ENCODE data around the gene POP4. TPM values are rescaled to one million over a fixed set of nuclear protein-coding genes. Genes with fewer than 3 reads are reported as not detected.

POP4 gene
- total and polyA plus RNA-seq, 2 of the 13 experiments (the other 11 are each of a cell fraction or from before 2014, with no cell fraction given), result 32.2 to 84.0 TPM

DNA sequence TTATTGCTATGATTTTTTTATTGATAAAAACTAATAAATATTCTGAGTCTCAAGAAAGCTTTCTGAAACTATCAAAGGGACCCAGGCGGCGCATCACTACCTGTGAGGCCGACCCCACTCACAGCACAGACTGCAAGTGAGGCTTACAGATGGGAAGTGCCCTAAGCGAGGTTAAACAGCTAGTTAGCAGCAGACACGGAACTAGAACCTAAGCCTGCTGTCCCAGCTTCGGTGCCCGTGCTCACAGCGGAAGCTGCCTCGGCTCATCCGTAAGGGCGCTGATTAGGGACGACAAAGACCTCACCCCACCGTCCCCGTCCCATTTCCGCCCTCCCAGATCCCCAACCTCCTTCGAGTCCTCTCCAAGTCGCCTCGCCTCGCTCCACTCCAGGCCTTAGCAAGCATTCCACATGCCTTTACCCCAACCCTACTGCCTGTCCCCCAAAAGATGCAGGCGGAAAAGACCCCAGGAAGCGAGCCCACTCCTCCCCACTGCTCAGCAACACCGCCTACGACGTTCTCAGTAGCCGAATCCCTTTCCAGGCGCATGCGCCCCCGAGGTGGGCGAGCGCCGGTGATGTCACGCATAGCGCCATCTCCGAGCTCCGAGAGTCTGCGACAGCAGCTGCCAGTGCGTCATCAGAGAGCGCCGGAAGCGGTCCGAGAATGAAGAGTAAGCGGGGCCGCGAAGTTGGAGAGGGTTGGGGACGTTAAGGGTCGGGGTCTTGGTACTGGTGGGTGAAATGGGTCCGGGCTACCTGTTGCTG is at the start of gene POP4 (continued):
- TF ChIP-seq, protein P1, sequence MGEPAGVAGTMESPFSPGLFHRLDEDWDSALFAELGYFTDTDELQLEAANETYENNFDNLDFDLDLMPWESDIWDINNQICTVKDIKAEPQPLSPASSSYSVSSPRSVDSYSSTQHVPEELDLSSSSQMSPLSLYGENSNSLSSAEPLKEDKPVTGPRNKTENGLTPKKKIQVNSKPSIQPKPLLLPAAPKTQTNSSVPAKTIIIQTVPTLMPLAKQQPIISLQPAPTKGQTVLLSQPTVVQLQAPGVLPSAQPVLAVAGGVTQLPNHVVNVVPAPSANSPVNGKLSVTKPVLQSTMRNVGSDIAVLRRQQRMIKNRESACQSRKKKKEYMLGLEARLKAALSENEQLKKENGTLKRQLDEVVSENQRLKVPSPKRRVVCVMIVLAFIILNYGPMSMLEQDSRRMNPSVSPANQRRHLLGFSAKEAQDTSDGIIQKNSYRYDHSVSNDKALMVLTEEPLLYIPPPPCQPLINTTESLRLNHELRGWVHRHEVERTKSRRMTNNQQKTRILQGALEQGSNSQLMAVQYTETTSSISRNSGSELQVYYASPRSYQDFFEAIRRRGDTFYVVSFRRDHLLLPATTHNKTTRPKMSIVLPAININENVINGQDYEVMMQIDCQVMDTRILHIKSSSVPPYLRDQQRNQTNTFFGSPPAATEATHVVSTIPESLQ (CRISPR knock-in tag; conservative IDR thresholded peaks at IDR 0.05), result no peak
- TF ChIP-seq NFE2L2 (IDR thresholded peaks at IDR 0.05; ENCODE audit: low read length), result no peak
- no peak for TF ChIP-seq ZBTB1 (CRISPR knock-in tag; IDR thresholded peaks at IDR 0.05; ENCODE audit: borderline replicate concordance)
- TF ChIP-seq MEF2D (CRISPR knock-in tag; IDR thresholded peaks at IDR 0.05), result peak; percentile 86
- TF ChIP-seq MTA1 (CRISPR knock-in tag; IDR thresholded peaks at IDR 0.05; ENCODE audit: borderline replicate concordance), result peak; percentile 49; the same call in 1 of the 2 replicates
- TF ChIP-seq PTBP1 (IDR thresholded peaks at IDR 0.05; ENCODE audit: low read depth, low read length, poor library complexity, severe bottlenecking), result no peak
- no peak for TF ChIP-seq HDAC6 (IDR thresholded peaks at IDR 0.05; ENCODE audit: low read depth, low read length)
- TF ChIP-seq, protein P2, sequence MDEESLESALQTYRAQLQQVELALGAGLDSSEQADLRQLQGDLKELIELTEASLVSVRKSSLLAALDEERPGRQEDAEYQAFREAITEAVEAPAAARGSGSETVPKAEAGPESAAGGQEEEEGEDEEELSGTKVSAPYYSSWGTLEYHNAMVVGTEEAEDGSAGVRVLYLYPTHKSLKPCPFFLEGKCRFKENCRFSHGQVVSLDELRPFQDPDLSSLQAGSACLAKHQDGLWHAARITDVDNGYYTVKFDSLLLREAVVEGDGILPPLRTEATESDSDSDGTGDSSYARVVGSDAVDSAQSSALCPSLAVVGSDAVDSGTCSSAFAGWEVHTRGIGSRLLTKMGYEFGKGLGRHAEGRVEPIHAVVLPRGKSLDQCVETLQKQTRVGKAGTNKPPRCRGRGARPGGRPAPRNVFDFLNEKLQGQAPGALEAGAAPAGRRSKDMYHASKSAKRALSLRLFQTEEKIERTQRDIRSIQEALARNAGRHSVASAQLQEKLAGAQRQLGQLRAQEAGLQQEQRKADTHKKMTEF (CRISPR knock-in tag; IDR thresholded peaks at IDR 0.05), result peak; percentile 40; the same call in 1 of the 2 replicates
- TF ChIP-seq SMC3 (IDR thresholded peaks at IDR 0.05; ENCODE audit: low read length), result no peak
- TF ChIP-seq, protein P3, sequence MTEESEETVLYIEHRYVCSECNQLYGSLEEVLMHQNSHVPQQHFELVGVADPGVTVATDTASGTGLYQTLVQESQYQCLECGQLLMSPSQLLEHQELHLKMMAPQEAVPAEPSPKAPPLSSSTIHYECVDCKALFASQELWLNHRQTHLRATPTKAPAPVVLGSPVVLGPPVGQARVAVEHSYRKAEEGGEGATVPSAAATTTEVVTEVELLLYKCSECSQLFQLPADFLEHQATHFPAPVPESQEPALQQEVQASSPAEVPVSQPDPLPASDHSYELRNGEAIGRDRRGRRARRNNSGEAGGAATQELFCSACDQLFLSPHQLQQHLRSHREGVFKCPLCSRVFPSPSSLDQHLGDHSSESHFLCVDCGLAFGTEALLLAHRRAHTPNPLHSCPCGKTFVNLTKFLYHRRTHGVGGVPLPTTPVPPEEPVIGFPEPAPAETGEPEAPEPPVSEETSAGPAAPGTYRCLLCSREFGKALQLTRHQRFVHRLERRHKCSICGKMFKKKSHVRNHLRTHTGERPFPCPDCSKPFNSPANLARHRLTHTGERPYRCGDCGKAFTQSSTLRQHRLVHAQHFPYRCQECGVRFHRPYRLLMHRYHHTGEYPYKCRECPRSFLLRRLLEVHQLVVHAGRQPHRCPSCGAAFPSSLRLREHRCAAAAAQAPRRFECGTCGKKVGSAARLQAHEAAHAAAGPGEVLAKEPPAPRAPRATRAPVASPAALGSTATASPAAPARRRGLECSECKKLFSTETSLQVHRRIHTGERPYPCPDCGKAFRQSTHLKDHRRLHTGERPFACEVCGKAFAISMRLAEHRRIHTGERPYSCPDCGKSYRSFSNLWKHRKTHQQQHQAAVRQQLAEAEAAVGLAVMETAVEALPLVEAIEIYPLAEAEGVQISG (CRISPR knock-in tag; IDR thresholded peaks at IDR 0.05), result peak; percentile 87
- no peak for TF ChIP-seq KDM1A (CRISPR knock-in tag; IDR thresholded peaks at IDR 0.05)
- no peak for TF ChIP-seq PLRG1 (conservative IDR thresholded peaks at IDR 0.05)
- TF ChIP-seq FOXA1 (IDR thresholded peaks at IDR 0.05), result no peak
- no peak for TF ChIP-seq FOXA1 (CRISPR knock-in tag; IDR thresholded peaks at IDR 0.05)
- TF ChIP-seq GATAD2A (CRISPR knock-in tag; IDR thresholded peaks at IDR 0.05), result peak; percentile 59; the same call in 1 of the 2 replicates
- 0 out of 2 replicates have a peak, but pooled peaks have one; percentile 53 for TF ChIP-seq ZNF546 (CRISPR knock-in tag; conservative IDR thresholded peaks at IDR 0.05)
- TF ChIP-seq, protein P4, sequence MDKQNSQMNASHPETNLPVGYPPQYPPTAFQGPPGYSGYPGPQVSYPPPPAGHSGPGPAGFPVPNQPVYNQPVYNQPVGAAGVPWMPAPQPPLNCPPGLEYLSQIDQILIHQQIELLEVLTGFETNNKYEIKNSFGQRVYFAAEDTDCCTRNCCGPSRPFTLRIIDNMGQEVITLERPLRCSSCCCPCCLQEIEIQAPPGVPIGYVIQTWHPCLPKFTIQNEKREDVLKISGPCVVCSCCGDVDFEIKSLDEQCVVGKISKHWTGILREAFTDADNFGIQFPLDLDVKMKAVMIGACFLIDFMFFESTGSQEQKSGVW (CRISPR knock-in tag; IDR thresholded peaks at IDR 0.05; ENCODE audit: borderline replicate concordance), result no peak
- TF ChIP-seq, protein P5, sequence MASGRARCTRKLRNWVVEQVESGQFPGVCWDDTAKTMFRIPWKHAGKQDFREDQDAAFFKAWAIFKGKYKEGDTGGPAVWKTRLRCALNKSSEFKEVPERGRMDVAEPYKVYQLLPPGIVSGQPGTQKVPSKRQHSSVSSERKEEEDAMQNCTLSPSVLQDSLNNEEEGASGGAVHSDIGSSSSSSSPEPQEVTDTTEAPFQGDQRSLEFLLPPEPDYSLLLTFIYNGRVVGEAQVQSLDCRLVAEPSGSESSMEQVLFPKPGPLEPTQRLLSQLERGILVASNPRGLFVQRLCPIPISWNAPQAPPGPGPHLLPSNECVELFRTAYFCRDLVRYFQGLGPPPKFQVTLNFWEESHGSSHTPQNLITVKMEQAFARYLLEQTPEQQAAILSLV (CRISPR knock-in tag; IDR thresholded peaks at IDR 0.05; ENCODE audit: borderline replicate concordance), result peak; percentile 76; the same call in 1 of the 2 replicates
- TF ChIP-seq BORCS8-MEF2B (CRISPR knock-in tag; IDR thresholded peaks at IDR 0.05), result peak; percentile 15; the same call in 1 of the 2 replicates
- TF ChIP-seq NONO (IDR thresholded peaks at IDR 0.05), result no peak
- peak; percentile 91 for TF ChIP-seq NONO (CRISPR knock-in tag; conservative IDR thresholded peaks at IDR 0.05)
- TF ChIP-seq ZNF432 (CRISPR knock-in tag; IDR thresholded peaks at IDR 0.05; ENCODE audit: borderline replicate concordance), result no peak
